GM18909 (cell line): ENCODE data around the gene CCT6A.
"Not testable (repeated sequence)": the region's sequence is repeated elsewhere in the genome, so short reads cannot be mapped to it uniquely, and the experiment has no call there.

Source experiments
- ATAC-seq: cut with Tn5 transposase; IDR thresholded peaks from one replicate; pipeline ENCODE4 v1.9.1; 2021; ENCODE audit warnings: mild to moderate bottlenecking; ENCODE audit not compliant: unreplicated experiment, poor library complexity

CCT6A gene, protein sequence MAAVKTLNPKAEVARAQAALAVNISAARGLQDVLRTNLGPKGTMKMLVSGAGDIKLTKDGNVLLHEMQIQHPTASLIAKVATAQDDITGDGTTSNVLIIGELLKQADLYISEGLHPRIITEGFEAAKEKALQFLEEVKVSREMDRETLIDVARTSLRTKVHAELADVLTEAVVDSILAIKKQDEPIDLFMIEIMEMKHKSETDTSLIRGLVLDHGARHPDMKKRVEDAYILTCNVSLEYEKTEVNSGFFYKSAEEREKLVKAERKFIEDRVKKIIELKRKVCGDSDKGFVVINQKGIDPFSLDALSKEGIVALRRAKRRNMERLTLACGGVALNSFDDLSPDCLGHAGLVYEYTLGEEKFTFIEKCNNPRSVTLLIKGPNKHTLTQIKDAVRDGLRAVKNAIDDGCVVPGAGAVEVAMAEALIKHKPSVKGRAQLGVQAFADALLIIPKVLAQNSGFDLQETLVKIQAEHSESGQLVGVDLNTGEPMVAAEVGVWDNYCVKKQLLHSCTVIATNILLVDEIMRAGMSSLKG

DNA sequence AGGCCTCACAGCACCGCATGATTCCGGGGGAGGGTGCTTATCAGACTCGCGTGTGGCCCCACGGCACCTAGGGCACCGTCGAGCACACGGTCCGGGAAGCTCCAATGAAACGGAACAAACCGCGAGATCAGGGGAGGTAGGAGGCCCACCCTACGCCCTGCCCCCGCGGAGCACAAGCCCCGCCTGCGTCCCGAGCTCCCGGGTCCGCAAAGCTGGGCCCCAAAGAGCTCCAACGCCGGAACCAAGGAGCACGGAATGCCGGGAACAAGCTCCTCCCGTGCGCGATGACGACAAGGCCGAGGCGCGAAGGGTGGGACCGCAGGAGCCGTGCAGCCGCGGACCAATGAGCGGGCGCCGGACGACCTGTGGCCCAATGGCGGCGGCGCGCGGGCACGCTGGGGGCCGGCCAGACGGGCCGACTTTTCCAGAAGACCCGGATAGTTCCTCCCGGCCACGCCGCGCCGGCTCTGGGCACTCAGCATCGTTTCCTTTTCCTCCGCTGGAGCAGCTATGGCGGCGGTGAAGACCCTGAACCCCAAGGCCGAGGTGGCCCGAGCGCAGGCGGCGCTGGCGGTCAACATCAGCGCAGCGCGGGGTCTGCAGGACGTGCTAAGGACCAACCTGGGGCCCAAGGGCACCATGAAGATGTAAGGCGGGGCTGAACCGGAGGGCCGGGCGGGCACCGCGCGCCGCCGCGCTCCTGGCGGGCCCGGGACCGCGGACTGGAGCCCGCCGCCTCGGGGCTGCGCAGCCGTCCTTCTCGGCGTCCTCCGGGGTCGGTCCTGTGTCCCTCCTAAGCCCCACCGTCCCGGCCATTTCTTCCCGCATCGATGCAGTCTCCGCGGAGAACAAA, at the start of gene CCT6A, which contains the start of gene PSPH:
TSS of gene CCT6A (plus strand) at position 427 of the 853 bp plus-strand sequence. CDS start at position 511, 84 bp downstream.
TSS of gene PSPH (minus strand) at position 106 of the 853 bp plus-strand sequence. CDS start 30,232 bp downstream, outside the sequence.
- peak; percentile 97 for ATAC-seq

DNA sequence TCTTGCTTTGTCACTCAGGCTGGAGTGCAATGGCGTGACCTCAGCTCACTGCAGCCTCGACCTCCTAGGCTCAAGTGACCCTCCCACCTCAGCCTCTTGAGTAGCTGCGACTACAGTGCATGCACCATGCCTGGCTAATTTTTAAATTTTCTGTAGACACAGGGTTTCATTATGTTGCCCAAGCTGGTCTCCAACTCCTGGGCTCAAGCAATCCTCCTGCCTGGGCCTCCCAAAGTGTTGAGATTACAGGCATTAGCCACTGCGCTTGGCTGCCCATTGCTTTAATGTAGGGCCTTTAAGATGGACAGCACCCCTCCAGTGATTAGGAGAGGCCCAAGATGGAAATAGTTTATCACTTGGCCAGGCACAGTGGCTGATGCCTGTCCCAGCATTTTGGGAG, 47.8 kb upstream of the CCT6A start:
- ATAC-seq, result no peak

DNA sequence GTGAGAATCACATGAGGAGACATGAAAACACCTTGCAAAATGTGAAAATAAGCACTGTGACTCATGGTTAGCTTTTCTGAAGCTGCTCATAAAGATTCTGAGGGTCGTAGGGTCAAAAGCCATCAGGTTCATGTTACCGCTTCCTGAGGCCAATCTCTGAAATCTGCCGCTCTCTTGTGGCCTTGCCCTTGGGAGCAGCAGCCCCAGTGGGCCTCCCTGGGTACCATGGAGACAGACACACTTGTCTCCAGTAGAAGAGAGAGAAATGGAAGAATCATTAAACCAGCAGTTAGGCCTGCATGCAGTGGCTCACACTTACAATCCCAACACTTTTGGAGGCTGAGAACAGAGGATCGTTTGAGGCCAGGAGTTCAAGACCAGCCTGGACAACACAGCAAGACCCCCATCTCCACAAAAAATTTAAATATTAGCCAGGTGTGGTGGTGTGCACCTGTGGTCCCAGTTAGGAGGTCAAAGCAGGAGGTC, 44.4 kb upstream of the CCT6A start:
- ATAC-seq, result no peak

DNA sequence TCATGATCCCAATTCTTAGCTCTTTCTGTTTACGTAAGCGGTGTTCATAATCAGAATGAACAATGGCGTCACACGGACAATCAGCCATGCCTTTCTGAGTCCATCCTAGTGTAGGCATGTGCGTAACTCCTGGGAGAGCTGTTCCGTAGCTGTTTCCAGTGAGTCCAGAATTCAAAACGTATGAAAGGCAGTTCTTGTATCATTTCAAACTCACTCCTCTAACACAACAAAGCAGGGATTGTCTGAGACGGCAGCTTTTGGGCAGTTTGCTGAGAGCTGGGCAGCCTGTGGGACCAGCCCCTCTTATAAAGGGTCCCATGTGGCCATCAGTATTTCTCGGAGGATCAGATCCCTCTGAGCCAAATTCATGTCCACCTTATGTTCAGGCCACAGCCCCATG, 43.7 kb upstream of the CCT6A start:
- no peak for ATAC-seq

DNA sequence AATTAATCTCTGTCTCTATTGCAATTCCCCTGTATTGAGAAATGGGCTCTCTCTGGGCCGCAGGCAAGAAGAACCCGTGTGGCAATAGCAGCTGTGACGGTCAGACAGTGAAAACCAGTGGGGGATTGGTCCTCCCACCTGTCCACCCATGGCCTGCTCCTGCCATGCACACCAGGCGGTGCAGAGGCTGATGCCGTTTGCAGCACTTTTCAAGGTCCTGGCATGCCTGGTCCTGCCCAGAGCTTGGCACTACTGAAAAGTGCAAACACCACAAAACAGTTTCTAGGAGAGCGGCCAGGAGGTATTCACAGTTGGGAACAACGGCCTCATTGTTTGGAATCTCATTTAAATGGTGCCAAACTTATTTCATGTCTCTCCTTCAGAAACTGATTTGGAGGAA, 41.9 kb upstream of the CCT6A start:
- no peak for ATAC-seq

DNA sequence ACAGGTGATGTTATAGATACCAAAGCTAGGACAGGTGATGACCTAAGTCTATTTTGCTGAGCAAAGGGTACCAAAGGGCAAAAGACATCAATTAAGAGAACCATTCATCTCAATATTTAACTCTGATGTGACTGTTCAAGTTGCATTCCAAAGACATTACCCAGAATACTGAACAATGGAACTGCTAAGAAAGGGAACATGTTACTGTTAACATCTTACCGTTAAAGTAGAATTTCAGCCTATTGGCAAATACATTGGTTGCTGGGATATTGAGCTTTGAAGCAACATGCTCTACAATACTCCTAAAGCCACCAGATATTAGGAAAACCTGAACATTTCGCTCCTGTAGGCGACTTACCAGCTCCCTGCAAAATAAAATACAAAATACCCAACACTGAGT, 34.5 kb upstream of the CCT6A start:
- ATAC-seq, result not testable (repeated sequence)

DNA sequence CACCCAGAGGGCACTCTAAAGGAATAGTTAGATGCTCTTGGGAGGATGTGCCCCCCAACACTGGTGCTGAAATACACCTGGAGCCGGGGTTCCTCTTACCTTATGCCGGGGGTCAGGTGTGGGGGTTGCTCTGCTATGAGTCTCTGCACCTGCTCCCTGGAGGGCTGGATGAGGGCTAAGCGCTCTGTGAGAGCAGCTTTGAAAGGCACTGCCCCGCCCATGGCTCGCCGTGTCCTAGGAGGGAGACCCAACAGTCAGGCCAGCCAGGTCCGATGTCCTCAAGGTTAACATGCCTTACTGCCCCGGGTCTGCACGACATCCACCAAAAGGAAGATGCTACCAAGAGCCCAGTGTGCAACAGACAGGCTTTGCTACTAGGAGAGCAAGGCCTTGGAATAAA, 32.1 kb upstream of the CCT6A start:
- ATAC-seq, result no peak

DNA sequence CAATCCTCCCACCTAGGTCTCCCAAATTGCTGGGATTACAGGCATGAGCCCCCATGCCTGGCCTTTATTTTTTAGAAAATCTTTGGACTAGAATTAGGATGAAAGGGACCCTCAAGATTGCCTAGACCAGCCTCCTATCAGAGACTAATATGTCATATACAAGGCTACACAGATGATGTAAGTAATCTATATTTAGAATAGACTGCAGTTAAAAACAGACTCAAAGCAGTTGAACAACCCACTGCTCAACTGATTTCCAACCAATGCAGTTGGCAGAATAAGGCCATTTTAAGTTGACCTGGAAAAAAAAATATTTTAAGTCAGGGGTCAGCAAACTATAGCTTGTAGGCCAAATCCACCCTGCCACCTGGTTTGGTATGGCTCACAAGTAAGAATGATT, 28.1 kb upstream of the CCT6A start:
- no peak for ATAC-seq

DNA sequence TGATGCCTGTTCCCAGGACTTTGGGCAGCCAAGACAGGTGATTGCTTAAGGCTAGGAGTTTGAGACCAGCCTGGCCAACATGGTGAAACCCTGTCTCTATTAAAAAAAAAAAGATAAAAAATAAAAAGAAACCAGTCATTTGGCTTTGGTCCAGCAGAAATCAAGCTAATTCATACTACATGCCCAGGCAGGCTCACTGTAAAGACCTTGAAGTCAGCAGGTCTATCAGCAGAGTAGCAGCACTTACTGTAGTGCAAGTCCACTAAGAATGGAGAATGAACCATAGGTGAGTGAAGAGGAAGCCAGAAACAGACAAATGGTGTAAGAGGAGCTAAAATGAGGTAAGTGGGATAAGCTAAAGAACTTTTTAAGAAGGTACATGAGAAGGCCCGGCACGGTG, 25.0 kb upstream of the CCT6A start:
- ATAC-seq, result no peak

DNA sequence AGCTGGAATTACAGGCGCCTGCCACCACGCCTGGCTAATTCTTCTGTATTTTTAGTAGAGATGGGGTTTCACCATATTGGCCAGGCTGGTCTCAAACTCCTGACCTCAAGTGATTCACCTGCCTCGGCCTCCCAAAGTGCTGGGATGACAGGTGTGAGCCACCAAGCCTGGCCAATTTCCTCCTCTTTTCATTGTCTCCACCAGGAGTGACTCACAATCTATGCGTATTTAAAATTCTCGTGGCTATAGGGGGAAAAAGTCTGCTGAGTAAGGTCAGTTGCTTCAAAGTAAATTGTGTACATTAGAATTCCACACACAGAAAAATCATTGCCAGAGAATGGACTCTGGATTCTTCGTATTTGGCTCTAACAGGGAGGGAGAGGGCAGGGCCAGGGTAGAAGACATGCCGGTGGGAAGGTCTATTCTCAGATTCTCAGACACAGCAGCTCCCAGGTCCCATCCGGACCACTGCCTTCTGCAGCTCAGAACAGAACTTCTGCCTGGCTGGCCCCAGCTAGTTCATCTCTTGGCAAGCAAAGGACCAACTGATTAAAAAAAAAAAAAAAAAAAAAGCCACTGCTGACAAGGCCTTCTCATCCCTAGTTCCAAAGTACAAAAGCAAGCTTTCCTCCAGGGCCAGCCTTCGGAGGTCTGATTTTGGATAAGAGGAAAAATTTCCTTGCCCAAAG, 22.5 kb upstream of the CCT6A start:
- ATAC-seq, result no peak

DNA sequence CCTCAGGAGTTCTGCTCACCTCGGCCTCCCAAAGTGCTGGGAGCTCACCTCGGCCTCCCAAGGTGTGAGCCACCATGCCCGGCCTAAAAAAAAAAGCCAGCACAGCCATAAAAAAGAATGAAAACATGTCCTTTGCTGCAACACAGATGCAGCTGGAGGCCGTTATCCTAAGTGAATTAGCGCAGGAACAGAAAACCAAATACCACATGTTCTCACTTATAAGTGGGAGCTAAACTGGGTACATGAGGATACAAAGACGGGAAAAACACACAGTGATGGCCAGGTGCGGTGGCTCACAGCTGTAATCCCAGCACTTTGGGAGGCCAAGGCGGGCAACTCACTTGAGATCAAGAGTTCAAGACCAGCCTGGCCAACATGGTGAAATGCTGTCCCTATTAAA, 21.2 kb upstream of the CCT6A start:
- no peak for ATAC-seq

DNA sequence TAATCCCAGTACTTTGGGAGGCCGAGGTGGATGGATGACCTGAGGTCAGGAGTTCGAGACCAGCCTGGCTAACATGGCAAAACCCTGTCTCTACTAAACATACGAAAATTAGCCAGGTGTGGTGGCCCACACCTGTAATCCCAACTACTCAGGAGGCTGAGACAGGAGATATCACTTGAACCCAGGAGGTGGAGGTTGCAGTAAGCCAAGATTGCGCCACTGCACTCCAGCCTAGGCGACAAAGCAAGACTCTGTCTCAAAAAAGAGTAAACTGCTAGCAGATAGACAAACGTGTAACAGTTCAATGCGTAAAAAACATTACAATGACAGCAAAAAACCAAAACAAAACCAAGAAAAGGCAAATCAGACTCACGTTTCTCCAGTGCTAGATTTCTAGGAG, 20.0 kb upstream of the CCT6A start:
- not testable (repeated sequence) for ATAC-seq

DNA sequence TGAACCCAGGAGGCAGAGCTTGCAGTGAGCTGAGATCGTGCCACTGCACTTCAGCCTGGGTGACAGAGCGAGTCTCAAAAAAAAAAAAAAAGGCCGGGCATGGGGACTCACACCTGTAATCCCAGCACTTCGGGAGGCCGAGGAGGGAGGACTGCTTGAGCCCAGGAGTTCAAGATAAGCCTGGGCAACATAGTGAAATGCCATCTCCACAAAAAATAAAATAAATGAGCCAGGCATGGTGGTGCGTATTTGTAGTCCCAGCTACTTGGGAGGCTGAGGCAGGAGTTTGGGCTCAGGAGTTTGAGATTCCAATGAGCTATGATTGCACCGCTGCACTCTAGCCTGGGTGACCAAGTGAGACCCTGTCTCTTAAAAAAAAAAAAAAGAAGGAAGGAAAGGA, 19.0 kb upstream of the CCT6A start:
- ATAC-seq, result not testable (repeated sequence)

DNA sequence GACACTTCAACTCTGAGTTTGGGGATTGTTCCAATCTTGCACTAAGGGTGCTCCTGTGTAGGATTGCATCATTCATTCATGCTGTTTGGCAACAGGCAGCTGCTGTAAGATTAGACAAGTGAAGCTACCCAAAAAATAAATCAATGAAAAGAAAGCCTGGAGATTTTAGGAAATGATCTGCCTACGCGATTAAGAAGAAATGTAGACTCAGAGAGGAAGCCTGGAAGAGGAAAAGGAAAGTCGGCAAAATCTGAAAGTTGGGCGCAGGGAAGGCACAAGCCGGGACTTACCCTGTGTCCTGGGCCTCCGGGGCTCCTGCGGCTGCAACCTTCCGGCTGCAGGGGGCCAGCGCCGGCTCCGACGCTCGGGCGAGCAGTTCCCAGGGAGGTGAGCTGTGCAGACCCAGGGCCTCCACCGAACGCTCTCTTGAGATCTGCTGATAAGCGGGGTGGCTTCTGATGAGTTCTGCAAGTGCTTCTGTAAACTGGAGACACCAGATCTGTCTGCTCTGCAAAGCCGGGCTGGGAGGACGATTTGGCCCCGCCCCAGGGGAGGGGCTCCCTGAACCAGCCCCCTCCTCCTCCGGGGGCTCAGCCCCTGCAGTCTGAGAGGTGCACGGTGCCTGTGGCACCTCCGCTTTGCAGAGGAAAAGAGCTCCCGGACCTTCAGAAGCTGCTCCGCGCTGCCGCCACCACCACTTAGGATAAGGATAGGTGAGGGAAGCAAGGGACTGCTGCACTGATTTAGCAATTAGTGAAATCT, 17.7 kb upstream of the CCT6A start:
- peak; percentile 99 for ATAC-seq

DNA sequence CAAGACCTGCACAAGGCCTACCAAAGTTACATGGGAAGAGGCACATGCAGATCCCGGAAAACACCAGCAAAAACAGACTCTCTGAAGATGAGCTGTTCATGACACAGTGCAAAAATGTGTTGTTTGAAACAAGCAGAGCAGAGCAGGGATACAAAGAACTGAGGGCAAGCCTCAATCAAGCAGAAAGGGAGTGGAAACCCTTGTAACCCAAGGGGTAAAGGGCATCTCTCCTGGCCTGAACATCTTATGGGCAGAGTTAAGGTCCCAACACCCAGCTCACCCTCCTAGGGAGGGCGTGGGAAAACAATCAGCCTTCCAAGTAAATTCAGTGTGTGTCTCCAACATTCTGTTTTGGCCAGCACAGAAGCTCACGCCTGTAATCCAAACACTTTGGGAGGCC, 10.8 kb upstream of the CCT6A start:
- ATAC-seq, result no peak

DNA sequence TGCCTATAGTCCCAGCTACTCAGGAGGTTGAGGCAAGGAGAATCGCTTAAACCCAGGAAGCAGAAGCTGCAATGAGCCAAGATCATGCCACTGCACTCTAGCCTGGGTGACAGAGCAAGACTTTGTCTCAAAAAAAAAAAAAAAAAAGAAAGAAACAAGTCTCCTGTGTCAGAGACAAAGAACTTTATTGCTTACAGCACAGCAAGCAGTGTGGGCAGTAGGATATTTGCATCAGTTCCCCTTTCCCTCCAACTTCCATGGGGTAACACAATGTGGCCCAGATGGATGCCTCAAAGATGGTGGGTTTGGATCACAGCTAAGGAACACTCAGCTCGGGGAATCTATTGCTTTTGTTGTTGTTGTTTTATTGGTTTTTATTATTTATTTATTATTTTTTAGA, 5.8 kb upstream of the CCT6A start:
- ATAC-seq, result not testable (repeated sequence)

DNA sequence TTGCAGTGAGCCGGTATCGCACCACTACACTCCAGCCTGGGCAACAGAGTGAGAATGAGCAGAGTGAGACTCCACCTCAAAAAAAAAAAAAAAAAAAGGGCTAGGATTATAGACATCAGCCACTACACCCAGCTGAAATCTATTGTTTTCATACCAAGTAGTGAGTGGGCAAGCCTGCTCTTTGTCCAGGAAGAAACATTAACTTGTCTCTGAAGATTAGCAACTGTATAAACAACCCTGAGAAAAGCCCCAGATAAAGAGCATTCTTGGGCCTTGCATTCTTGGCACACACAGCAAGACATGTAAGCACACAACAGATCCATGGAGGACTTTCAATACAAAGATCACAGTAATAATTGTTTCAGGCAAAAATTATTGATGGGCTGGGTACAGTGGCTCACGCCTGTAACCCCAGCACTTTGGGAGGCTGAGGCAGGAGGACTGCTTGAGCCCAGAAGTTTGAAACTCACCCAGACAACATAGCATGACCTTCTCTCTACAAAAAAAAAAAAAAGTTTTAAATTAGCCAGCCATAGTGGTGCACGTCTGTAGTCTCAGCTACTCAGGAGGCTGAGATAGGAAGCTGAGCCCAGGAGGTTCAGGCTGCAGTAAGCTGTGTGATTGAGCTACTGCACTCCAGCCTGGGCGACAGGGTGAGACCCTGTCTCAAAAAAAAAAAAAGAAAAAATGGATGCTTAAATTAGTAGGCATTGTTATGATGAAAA, 4.7 kb upstream of the CCT6A start:
- no peak for ATAC-seq

DNA sequence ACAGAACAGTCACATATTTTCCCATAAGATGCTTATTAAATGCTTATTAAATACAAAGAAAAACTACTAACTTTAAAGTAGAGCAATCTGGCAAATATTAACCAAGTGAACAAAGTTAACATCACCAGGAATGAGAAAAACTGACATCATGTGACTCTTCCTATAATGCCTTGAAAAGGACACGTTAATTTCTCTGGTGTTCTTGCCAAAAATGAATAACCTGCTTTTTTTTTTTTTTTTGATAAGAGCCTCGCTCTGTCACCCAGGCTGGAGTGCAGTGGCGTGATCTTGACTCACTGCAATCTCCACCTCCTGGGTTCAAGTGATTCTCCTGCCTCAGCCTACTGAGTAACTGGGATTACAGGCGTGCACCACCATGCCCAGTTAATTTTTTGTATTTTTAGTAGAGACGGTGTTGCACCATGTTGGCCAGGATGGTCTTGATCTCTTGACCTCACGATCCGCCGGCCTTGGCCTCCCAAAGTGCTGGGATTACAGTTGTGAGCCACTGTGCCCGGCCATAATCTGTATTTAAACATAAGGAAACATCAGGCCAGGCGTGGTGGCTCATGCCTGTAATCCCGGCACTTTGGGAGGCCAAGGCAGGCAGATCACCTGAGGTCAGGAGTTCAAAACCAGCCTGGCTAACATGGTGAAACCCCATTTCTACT, 4.0 kb upstream of the CCT6A start:
- not testable (repeated sequence) for ATAC-seq
